HPDE6-E6E7 (cell line): Measurements from ENCODE around the gene XRCC4.

Experiments
- DNase-seq: peaks from one replicate; pipeline ENCODE4 v3.0.0; 2011; ENCODE audit warnings: missing footprints; ENCODE audit errors: extremely low spot score

Gene XRCC4

GRCh38 chr5:83277154-83277553, 199.8 kb downstream of the XRCC4 start:
- DNase-seq: no peak

GRCh38 chr5:83277953-83278352, 200.6 kb downstream of the XRCC4 start:
- no peak for DNase-seq

GRCh38 chr5:83281176-83281575, 203.8 kb downstream of the XRCC4 start:
- DNase-seq: no peak

GRCh38 chr5:83281658-83282057, 204.3 kb downstream of the XRCC4 start:
- peak; percentile 7 for DNase-seq

- DNase-seq: no peak
Measured at GRCh38 chr5:83283761-83284160, 206.4 kb downstream of the XRCC4 start.

GRCh38 chr5:83285661-83286398, 208.5 kb downstream of the XRCC4 start:
- DNase-seq: no peak

GRCh38 chr5:83294246-83294645, 216.9 kb downstream of the XRCC4 start:
- DNase-seq: no peak

GRCh38 chr5:83299353-83299752, 222.0 kb downstream of the XRCC4 start:
- DNase-seq: no peak

- peak; percentile 2 for DNase-seq
Measured at GRCh38 chr5:83306572-83307241, 229.4 kb downstream of the XRCC4 start.

GRCh38 chr5:83312663-83313062, 235.3 kb downstream of the XRCC4 start:
- DNase-seq: no peak

- DNase-seq: no peak
Measured at GRCh38 chr5:83313436-83313835, 236.1 kb downstream of the XRCC4 start.

GRCh38 chr5:83321483-83322055, 244.2 kb downstream of the XRCC4 start:
- no peak for DNase-seq

- no peak for DNase-seq
Measured at GRCh38 chr5:83322273-83322924, 245.1 kb downstream of the XRCC4 start.

- DNase-seq: no peak
Measured at GRCh38 chr5:83323557-83324180, 246.3 kb downstream of the XRCC4 start.

- DNase-seq: no peak
Measured at GRCh38 chr5:83331842-83332241, 254.5 kb downstream of the XRCC4 start.

GRCh38 chr5:83337453-83338035, 260.2 kb downstream of the XRCC4 start:
- DNase-seq: no peak

- DNase-seq: no peak
Measured at GRCh38 chr5:83340511-83340918, 263.2 kb downstream of the XRCC4 start.

- no peak for DNase-seq
Measured at GRCh38 chr5:83341815-83342334, 264.5 kb downstream of the XRCC4 start.

- no peak for DNase-seq
Measured at GRCh38 chr5:83342465-83342864, 265.1 kb downstream of the XRCC4 start.

GRCh38 chr5:83343299-83343698, 266.0 kb downstream of the XRCC4 start:
- DNase-seq: no peak

- no peak for DNase-seq
Measured at GRCh38 chr5:83345423-83345822, 268.1 kb downstream of the XRCC4 start.
